Left ventricle myocardium superior (tissue), 1 donor: Measurements from ENCODE around the gene RAP1GAP2. TPM values are rescaled to one million over a fixed set of nuclear protein-coding genes. Genes with fewer than 3 reads are reported as not detected.
A peak's percentile ranks its signal among the peaks of the same experiment; 100 is the strongest.

Source experiments
- ATAC-seq: fragments of 200-7000 bp; cut with Tn5 transposase; one replicate; pipeline ENCODE4 v1.9.1; 2020; ENCODE audit warnings: mild to moderate bottlenecking, moderate library complexity
- DNase-seq: peaks from one replicate; pipeline ENCODE4 v3.0.0-alpha.2; 2020
- intact Hi-C: fragments of 100-400 bp; cut with micrococcal nuclease; formaldehyde crosslinking; loops from one replicate; pipeline ENCODE4 v1.11.0; 2022
- total RNA-seq: library from RNA; stranded (reverse); fragmentation: NEBNext Ultra II Directional; extraction: Animal tissue kit (Norgen Biotek cat#: 25700); gene quantifications from one replicate; pipeline ENCODE4 v1.2.1, GENCODE V29; 2021
- donor health status: DM: no; HTN: yes; CAD: no; lungs with severe emphysema.

The RAP1GAP2 gene
- total RNA-seq, 1 donor from 2014 or later, result 48.9 TPM

DNA sequence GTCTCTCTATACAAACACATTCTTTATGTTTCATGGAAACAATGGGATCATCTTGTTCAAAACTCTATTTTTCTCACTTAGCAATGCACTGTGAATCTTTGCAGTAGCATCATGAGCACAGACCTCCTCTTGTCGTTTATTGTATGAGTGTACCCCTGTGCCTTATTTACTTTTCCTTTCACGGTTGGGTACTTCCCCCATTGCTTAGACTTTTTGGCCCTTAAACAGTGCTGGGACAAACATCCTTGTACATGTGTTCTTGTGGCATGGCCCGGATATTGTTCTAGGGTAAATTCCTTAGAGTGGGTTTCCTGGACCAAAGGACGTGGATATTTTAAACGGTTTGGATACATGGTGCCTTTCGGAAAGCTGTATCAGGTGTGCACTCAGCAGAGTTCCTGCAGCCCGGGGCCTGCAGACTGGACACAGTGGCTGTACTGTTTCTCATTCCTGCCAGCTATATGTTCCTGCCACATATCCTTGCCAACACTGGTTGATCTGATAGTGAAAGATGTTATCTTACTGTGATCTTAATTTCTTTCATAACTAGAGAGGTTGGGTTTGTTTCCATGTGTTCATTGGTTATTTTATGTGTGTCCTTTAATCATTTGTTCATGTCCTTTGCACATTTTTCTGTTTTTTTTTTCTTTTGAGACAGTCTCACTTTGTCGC, 156.1 kb downstream of the RAP1GAP2 start:
- intact Hi-C loops, result no loop called here
- no peak for ATAC-seq

DNA sequence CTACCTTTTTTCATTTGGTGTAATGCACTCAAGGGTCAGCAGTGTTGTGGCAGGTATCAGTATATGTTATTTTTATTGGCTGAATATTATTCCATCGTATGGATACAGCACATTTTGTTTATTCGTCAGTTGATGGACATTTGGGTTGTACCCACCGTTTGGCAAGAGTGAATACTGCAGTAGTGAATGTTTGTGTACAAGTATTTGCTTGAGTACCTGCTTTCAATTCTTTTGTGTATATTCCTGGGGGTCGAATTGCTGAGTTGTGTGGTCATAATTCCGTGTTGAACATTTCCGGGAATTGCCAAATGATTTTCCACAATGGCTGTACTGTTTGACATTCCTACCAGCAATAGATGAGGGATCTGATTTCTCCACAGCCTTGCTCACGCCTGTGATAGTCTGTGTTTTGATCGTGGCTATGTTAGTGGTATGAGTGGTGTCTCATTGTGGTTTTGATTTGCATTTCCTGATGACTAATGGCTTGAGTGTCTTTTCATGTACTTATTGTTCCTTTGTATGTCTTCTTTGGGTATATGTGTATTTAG, 158.7 kb downstream of the RAP1GAP2 start:
- intact Hi-C loops, result no loop called here
- DNase-seq (no peak), ATAC-seq (no peak)

More for the DNA sequence above, 156.1 kb downstream of the RAP1GAP2 start:
- no peak for DNase-seq

DNA sequence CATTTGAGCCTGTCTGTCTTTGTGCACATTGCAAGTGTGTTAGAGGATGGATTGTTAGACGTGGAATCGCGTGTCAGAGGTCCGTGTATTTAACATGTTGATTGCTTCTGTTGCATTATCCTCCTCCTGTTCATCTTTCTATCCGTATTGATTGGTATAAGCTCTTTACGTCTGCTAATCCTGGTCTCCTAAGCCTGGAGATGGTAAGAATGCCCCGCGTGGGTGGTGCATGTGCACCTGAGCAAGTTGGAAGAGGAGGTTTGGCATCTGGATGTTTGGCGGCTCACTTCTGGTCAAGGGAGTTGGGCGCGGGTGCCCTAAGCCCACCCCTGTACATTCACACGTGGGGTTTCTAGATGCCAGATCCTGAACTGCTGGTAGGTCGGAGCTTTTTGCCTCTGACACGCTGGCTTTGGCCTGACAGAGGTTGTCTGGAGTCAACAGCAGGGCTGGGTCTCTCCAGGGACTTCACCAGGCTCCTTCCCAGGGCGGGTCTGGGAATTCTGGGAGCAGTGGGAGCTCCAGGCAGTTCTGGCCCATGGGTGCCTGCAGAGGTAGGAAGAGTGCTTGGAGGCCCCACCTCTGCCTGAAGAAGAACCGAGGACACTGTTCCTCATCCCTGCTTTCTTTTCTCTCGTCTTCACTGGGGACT, 159.8 kb downstream of the RAP1GAP2 start:
- ATAC-seq (no peak), DNase-seq (no peak)
- intact Hi-C loops, result no loop called here

DNA sequence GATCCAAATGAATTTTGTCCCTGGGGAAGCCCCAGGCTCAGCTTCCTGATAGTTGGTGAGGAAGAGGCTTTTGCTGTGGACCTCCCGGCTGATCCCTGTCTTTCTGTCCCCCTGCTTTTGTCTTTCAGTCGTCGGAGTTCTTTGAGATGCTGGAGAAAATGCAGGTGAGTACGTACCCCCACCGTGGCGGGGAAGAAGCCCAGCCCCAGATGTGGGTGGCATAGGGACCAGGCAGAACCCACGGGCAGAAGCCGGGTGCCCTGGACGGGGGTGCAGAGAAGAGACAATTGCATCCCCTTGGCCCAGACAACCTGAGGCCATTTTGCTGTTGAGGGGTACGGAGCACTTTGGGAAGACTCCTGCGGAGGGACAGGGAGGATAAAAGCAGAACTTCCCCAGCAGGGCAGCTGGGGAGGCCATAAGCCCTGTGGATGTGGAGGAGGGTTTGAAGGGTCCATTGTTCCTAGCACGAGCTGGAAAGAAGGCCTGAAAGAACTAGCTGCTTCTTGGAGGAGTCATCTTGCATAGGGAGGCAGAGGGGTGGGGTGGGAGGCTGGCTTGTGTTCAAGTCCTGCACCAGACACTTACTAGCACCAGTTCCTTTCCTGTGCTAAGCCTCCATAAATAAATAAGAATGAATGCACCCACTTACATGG, 161.5 kb downstream of the RAP1GAP2 start:
- no peak for DNase-seq
- intact Hi-C loops, result no loop called here
- ATAC-seq, result no peak

DNA sequence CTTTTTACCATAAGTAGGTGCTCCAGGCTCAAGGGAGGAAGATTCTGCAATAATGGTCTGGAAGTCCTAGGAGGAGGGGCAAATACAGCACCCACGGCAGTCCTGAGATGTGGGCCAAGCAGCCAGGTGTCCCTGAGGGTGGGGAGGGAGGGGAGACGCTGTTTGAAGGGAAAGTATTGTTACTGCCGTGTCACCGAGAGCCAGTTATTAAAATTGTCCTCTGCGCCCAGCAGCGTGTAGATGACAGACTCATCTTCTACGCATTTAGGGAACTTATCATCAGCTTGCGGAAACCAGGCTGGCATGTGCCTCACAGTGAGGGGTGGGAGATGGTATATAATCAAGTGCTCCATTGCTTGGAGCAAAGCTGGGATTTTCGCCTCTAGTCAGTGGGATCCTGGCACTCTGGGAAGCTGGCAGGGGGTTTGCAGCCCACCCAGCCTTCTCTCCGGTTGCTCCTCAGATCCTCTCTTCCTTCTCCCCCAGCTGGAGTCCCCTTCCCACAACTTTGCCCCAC, 162.5 kb downstream of the RAP1GAP2 start:
- ATAC-seq (no peak), DNase-seq (no peak)
- intact Hi-C loops, result no loop called here

DNA sequence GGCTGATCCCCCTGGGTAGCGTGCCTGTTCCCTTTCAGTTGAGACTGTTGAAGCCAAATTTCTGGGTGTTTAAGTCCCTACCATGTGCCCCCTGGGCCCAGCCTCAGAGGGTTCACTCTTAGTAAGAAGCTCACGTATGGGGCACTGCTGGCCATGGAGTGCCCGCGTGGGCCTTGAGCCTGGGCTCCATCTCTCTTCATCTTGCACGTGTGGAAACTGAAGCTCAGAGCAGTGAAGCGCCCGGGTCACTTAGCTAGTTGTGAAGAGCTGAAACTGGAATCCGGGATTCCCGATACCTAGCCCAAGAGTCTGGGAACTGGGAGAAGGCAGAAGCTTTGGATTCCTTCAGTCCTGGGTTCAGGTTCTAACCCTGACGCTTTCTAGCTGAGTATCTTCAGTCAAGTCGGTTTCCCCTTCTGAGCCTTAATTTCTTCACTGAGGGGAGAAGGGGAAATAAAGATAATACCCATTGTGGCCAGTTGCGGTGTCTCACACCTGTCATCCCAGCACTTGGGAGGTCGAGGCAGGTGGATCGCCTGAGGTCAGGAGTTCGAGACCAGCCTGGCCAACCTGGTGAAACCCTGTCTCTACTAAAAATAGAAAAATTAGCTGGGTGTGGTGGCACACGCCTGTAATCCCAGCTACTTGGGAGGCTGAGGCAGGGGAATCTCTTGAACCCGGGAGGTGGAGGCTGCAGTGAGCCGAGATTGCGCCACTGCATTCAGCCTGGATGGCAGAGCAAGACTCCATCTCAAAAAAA, 163.3 kb downstream of the RAP1GAP2 start:
- no peak for ATAC-seq
- no peak for DNase-seq

DNA sequence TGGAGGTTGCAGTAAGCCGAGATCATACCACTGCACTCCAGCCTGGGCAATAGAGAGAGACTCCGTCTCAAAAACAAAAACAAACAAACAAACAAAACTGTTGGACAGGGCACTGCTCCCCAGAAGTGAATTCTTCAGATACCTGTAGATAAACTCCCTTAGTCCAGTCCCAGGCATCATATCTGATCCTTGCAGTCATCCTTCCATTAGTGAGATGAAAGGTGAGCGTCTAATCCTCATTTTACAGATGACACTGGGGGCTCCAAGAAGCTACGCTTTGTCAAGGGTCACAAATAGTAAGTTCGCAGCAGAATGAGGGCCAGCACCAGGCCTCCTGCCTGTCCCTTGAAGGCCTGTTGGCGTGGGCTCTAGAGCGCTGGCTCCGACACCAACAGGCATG, 165.2 kb downstream of the RAP1GAP2 start:
- ATAC-seq, result no peak
- DNase-seq, result no peak
- intact Hi-C loops, result no loop called here

More for the DNA sequence above, 163.3 kb downstream of the RAP1GAP2 start:
- intact Hi-C loops, result no loop called here

DNA sequence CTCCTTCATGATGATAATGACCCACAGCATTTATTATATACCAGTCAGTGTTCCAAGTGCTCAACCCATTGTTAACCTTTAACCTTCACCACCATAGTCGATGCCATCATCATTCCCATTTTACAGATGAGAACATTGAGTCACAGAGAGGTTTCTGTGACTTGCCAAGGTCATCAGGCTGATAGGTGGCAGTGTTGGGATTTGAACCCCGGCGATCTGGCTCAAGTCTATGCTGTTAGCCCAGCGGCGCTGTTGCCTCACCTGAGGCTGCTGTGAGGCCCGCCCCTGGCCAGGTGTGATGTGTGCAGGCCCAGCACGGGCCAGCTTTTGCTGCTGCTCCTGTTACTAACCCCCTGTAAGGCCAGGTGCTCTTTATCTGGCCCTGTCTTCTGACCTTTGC, 166.0 kb downstream of the RAP1GAP2 start:
- ATAC-seq, result no peak
- intact Hi-C loops, result no loop called here
- DNase-seq, result no peak

DNA sequence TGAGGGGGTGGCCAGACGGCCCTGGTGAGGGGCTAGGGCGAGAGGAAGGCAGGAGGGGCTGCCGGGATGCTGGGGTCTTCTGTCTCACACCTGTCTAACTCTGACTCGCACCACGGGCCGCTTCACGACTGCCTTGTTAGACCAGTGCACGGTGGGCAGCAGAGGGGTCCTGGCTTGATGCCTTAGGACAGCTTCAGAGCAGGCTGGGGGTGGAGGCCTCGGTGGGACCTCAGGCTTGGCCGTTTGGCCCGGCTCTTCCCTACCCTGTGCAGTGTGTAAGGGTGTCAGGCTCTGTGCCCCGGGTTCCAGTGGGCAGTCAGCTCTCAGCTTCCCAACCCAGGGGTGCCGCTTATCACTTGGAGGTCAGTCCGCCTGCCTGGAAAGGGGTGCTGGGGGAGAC, 166.5 kb downstream of the RAP1GAP2 start:
- no peak for ATAC-seq
- intact Hi-C loops, result no loop called here
- no peak for DNase-seq

DNA sequence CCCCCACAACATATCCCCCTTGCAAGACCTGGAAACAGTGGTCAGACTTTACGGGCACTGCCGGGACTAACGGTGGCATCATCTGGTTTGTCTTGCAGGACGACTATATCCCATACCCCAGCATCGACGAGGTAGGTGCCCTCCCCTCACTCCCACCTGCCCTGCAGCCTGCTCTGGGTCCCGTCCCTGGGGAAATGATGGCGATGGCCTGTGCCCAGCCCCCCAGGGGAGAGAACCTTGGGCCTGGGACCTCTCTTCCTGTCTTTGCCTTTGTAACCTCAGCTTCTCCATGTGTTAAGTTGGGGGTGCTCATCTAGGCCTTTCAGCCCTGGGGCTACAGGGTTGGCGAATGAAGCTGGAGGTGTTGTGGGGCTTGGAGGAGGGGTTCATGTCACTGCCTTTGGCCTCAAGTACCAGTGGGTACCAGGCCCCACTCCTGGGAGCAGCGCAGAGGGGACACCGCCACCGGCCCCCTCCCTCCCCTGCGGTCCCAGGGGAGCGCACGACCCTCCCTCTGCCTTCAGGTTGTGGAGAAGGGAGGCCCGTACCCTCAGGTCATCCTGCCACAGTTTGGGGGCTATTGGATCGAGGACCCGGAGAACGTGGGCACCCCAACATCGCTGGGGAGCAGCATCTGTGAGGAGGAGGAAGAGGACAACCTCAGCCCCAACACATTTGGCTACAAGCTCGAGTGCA, 167.2 kb downstream of the RAP1GAP2 start:
- ATAC-seq, result no peak
- DNase-seq, result no peak
- intact Hi-C loops, result no loop called here

DNA sequence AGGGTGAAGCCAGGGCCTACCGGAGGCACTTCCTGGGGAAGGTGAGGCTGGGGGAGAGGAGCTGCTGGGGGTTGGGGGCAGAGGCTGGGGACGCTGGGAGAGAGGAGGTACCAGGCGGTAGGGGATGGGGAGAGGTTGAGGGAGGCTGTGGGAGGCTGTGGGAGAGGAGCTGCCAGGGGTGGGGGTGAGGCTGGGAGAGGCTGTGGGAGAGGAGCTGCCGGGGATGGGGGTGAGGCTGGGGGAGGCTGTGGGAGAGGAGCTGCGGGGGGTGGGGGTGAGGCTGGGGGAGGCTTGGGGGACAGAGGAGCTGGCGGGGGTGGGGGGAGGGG, 167.8 kb downstream of the RAP1GAP2 start:
- DNase-seq (no peak), ATAC-seq (no peak)
- intact Hi-C loops, result no loop called here

DNA sequence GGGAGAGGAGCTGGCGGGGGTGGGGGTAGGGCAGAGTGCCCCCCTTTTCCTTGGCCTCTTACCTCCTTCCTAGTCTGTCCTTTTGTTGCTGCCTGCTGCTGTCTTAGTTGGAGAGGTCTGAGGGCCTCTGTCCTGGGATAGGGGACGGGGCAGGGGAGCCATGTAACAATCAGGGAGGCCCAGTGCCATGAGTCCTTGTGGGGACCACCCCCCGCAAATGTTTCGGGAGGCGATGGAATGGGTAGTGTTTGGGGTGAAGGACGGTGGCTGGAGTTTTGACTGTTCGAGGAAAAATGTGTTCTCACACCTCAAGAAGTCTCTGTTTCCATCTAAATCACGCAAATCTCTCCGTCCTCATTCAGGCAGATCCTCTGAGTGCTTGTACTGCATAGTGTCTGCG, 168.1 kb downstream of the RAP1GAP2 start:
- no peak for ATAC-seq
- intact Hi-C loops, result no loop called here
- no peak for DNase-seq

DNA sequence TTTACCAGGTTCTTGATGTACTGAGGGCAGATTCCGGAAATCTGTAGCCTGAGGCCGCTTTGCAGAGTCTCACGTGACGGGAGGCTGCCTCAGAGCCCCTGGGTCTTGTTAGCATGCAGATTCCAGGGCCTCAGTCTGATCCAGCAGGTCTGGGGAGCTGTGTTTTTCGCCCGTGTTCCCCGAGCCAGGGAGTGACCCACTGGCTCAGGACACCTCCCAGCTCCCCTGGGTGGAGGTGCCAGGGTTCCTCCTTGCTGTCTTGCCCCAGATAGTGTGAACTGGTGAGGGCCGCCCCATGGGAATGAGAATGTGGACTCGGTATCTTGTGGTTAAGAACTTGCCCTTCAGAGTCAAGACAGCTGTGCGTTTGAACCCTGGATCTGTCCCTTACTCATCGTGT, 168.6 kb downstream of the RAP1GAP2 start:
- ATAC-seq (no peak), DNase-seq (no peak)
- intact Hi-C loops, result no loop called here

DNA sequence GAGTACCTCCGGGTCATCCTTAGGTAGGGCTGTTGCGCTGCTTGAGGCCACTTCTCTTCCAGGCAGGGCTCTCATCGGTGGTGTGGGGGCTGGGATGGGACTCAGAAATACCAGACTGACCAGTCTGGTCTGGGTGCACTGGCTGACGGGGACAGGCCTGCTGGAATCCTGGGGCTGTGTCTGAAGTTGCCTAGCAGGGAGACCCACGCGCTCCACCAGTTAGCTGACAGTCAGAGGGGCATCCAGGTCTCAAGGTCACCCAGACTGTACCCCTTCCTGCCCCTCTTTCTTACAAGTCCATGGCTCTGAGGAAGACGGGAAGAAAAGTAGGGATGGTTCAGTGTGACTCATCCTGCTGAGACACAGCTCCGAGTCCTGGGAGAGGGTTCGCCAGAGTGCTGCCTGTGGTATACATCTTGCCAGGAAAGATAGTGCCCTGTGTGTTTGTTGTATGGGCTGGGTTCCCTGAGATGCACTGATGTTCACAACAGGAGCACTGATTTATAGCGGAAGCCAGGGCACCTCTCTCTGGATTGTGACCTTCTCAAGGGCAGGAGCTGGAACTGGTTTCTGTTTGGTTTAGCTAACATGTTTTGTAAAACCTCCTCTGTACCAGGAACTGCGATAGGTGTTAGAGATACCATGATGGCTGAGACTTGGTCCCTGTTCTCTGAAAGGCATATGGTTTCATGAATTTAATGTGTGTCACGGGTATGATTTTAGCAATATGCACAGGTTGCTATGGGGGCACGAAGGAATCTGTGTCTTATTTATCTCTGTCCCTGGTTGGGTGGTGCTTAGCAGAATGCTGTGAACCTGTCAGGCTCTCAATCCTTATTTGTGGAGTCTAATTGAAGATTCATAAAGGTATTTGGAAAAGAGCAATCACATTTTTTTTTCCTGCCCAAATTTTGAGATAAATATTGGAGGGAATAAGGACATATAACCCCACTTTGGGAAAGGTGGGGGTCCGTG, 169.7 kb downstream of the RAP1GAP2 start:
- intact Hi-C loops, result no loop called here
- DNase-seq (no peak), ATAC-seq (peak; percentile 76)

DNA sequence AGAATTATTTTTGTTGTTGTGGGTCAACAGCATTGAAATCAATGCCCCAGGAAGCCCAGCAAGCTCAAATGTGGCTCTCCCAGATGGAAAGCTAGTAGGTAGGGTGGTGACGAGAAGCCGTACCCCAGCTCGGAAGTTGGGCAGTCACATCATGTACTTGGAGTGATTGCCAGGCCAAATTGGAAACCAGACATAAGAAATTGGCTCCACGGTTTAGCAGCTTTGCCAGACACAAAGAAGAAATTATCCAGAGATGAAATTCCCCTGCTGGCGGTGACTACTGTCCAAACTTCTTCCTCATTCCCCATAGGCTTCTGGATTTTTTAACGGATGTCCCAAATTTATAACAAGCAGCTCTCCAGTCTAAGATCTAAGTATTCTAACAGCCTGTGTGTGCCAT, 171.3 kb downstream of the RAP1GAP2 start:
- DNase-seq (peak; percentile 53), ATAC-seq (peak; percentile 88)
- intact Hi-C loops, result no loop called here

DNA sequence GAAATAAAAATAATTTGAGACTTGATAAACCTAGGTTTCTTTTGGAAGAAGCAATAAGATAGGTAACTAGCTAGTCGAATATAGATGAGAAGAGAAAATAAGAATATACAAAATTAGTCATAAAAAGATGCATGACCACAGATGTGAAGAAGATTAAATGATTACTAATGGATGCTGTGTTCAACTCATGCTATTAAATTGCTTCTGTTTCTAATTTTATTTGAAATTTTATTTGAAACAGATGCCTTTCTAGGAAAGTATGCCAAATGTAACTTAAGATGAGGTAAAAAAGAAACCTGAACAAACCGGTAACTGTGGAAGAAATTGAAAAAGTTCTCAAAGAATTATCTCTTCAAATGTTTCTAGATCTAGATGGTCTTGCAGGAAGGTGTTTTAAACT, 175.6 kb downstream of the RAP1GAP2 start:
- DNase-seq (no peak), ATAC-seq (no peak)
- intact Hi-C loops, result no loop called here

DNA sequence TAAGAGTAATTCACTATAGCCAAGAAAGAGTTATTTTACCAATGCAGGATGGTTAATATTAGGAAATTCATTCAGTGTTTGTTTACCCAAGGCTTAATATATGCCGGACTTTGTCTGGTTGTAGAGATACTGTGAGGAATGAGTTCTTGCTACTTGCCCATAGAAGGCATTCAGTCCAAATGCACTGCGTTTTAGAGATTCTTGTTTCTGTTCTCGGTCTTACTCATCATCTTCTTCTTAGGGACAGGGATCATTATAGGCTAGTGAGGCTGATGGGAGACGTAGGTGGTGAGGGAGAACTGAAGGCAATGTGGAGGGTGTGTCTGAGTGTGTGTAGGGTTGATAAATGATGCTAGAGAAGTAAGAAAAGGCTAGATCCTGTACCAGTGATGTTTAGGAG, 176.5 kb downstream of the RAP1GAP2 start:
- intact Hi-C loops, result no loop called here
- DNase-seq (no peak), ATAC-seq (no peak)

DNA sequence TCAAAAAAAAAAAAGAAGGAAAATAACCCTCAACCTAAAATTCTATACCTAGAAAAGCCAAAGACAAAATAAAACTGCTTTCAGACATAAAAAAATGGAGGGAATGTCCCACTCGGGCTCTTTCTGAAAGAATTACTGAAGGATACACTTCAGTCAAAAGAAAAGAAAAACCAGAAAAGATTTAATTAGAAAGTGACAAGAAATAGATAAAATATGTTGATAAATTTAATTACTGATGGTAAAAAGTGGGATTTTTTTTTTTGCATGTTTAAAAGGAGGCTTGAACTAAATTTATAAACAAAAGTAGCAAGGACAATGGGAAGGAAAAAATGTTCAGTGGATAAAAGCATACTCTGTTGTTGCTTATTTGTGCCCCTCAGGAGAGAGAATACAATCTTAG, 178.1 kb downstream of the RAP1GAP2 start:
- DNase-seq, result no peak
- no peak for ATAC-seq
- intact Hi-C loops, result no loop called here
